Smooth muscle cell of the brain vasculature (primary cell): ENCODE measurements around the gene KCTD20.

Experiments
- DNase-seq: peaks from one replicate; pipeline ENCODE4 v3.0.0-alpha.2; 2012; ENCODE audit warnings: low read depth, low spot score

Gene KCTD20

GRCh38 chr6:36533321-36533720, 90.5 kb downstream of the KCTD20 start:
- no peak for DNase-seq

- DNase-seq, result no peak
These were observed 94.2 kb downstream of the KCTD20 start for GRCh38 chr6:36536873-36537547.

GRCh38 chr6:36539814-36540568, 97.2 kb downstream of the KCTD20 start:
- DNase-seq, result no peak
